NCI-H187 treated with DMSO at 0.1 percent for 48 hours (cell line): ENCODE data around the gene ZSCAN5B.
A peak's percentile ranks its signal among the peaks of the same experiment; 100 is the strongest.

Source experiments
- DNase-seq: peaks from one replicate; lab custom pipeline; 2025; lab: John Stamatoyannopoulos, UW

Gene ZSCAN5B

GRCh38 chr19:56144831-56145230, 52.8 kb downstream of the ZSCAN5B start:
- DNase-seq, result no peak

GRCh38 chr19:56144376-56144775, 53.2 kb downstream of the ZSCAN5B start:
- no peak for DNase-seq

GRCh38 chr19:56142897-56143434, 54.6 kb downstream of the ZSCAN5B start:
- no peak for DNase-seq

- no peak for DNase-seq
Measured at GRCh38 chr19:56142087-56142787, 55.3 kb downstream of the ZSCAN5B start.

GRCh38 chr19:56141417-56141993, 56.1 kb downstream of the ZSCAN5B start:
- no peak for DNase-seq

- DNase-seq, result peak; percentile 99
Measured at GRCh38 chr19:56140583-56141416, 56.8 kb downstream of the ZSCAN5B start, which contains the start of gene ZNF444. Gene ZNF444, plus strand, starts transcription at chr19:56141287. Its CDS starts 5,625 bp downstream, at chr19:56146912.

- DNase-seq, result no peak
Measured at GRCh38 chr19:56139847-56140582, 57.6 kb downstream of the ZSCAN5B start.
